Activated naive CD4-positive, alpha-beta T cell treated with anti-CD3 and anti-CD28 coated beads, Interleukin-2, amount 50 U/mL, for 72 hours (primary cell): ENCODE data around the gene ZBTB24. TPM values are rescaled to one million over a fixed set of nuclear protein-coding genes. Genes with fewer than 3 reads are reported as not detected.
A peak's percentile ranks its signal among the peaks of the same experiment; 100 is the strongest.

Source experiments
- ATAC-seq, 2 donors: fragments of 150-1000 bp; cut with Tn5 transposase; 2 replicates each; pipeline ENCODE4 v1.10.0; 2021; ENCODE audit warnings: mild to moderate bottlenecking in 2 of 2, moderate library complexity in 2 of 2
- DNase-seq, 2 donors: peaks; one replicate each; pipeline ENCODE4 v3.0.0; 2021 to 2022; ENCODE audit warnings: low spot score in 2 of 2
- H3K27ac Mint-ChIP-seq, 2 donors: one replicate each; pipeline ENCODE4 v1.8.0; 2022; ENCODE audit warnings: mild to moderate bottlenecking in 2 of 2, mixed read lengths in 2 of 2
- H3K36me3 Mint-ChIP-seq, 2 donors: one replicate each; pipeline ENCODE4 v1.8.0; 2022; ENCODE audit warnings: mixed read lengths in 2 of 2
- H3K9me3 Mint-ChIP-seq, 2 donors: one replicate each; pipeline ENCODE4 v1.8.0; 2022; ENCODE audit warnings: mixed read lengths in 2 of 2
- total RNA-seq, 2 donors: library from RNA; stranded (reverse); gene quantifications; one replicate each; pipeline ENCODE4 v1.2.3, GENCODE V29; 2022

Gene ZBTB24
- total RNA-seq, 2 donors from 2014 or later = 10.8 to 11.5 TPM

DNA sequence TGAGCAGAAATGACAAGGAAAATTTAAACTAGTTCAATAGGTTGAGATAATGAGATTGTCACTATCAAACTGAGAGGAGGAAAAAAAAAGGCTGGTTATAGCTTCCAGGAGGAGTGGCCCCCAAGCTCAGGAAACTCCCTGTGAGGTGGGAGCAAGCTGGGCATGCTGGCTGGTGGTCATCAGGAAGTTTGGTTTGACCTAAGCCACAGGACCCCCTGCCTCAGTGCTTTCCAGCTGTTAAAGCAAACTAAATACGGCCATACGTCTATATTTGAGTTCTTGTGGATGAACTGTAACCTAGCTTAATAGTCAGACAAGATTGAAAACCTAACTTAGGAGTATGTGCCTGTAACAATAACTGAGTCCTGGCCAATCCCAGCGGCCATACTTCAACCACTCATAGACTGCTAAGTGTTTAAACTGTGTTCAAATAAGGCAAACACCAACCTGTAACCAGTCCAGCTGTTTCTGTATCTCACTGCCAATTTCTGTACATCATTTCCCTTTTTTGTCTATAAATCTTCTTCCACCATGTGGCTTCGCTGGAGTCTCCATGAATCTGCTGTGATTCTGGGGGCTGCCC, 24.6 kb upstream of the ZBTB24 start:
- no peak for DNase-seq
- no peaks in the 10 kb centered on the region for H3K36me3 Mint-ChIP-seq

DNA sequence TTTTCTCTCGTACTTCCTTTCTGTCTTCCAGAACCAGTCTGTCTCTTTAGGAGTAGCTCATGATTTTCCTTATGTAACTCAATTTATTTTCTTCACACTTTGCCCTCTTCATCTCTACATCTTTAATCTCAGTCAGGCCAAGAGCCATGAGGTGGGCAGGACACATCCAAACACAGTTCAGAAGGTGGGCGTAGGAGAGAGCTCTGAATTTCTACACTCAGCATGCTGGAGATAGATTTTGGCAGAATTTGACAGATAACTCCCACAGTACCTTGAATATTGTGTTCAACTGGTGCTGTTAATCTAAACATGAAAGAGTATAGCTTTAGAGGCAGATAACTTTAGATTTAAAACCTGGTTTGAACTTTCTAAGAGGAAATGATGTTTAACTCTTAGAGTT, 23.8 kb upstream of the ZBTB24 start:
- DNase-seq = no peak
- Mint-ChIP-seq H3K36me3 (no peaks in the 10 kb centered on the region), H3K27ac (no peak overlapping the region), H3K9me3 (no peaks in the 10 kb centered on the region)
- ATAC-seq = no peak

More for the DNA sequence above, 24.6 kb upstream of the ZBTB24 start:
- no peak overlapping the region for H3K27ac Mint-ChIP-seq
- ATAC-seq = no peak
- no peaks in the 10 kb centered on the region for H3K9me3 Mint-ChIP-seq

DNA sequence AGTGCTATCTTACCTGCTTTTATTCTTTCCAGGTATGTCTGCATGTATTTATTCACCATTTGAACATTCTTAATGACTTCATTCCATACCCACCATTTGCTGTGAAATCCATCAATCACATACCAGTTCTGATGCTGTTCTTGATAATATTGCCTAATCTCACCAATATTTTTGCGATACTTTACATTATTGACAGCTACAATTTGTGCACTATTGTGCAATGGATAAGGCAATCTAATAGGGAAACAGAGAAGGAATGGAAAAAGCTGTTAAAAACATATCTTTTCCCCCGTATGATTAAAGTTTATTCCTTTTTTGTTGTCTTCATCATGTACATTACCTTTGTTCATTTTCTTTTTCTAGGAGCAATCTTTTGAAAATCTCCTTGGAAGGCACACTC, 23.3 kb upstream of the ZBTB24 start:
- DNase-seq = no peak
- no peaks in the 10 kb centered on the region for H3K9me3 Mint-ChIP-seq
- H3K27ac Mint-ChIP-seq = no peak overlapping the region
- ATAC-seq = no peak
- H3K36me3 Mint-ChIP-seq = no peaks in the 10 kb centered on the region

DNA sequence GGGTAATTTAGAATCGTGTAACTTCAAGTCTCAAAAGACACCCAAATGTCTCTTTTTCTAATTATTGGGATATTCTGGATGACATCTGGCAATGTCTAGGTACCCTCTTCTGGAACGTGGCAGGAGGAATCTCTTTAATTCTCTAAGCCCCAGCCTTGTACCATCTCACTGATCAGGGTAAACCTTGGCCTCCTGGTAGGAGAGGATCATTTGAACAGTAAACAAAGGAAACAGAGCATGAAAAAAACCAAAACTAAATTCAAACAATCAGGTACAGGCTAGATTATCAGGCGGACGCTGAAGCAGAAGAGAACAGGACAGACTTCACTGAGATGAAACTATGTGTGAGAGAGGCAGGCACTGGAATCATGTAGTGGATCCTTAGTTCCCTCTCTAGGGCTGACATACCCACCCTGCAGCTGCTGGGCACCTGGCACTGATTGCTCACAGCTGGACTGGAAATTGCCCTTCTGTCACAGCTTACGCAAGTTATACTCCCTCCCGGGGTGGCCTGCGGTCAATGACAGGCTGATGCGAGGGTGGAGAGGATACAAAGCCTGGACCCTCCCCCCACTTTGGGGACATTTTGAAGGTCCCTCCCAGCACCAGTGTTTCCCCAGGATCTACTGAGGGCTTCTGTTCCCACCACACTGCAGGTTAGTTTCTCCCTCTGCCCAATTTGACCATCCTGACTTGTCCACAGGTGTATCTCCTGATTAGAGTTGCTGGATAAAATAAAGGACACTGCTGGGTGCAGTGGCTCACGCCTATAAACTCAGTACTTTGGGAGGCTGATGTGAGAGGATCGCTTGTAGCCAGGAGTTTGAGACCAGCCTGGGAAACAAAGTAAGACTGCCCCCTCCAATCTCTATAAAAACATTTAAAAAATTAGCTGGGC, 20.6 kb upstream of the ZBTB24 start:
- Mint-ChIP-seq H3K9me3 (no peaks in the 10 kb centered on the region), H3K36me3 (no peaks in the 10 kb centered on the region), H3K27ac (no peak overlapping the region)
- DNase-seq (no peak), ATAC-seq (no peak)

DNA sequence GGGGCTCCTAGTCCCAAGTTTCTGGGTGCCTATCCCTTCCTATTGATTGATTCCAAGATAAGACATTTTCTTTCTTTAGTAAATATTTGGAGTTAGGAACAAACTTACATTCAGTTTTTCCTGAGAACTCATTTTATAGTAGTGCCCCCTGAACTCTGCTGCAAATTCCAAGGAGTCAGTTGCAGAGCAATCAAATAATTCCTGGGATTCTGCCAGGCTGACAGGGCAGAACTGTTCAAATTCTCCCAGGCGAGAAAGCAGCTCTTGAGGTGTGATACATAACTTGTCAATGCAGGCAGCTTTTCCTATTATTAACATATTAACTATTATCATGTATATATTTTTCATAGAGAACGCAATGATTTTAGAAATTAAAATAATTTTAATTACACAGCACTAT, 15.9 kb upstream of the ZBTB24 start:
- Mint-ChIP-seq H3K27ac (no peak overlapping the region), H3K36me3 (no peaks in the 10 kb centered on the region), H3K9me3 (no peaks in the 10 kb centered on the region)
- ATAC-seq = no peak
- no peak for DNase-seq

DNA sequence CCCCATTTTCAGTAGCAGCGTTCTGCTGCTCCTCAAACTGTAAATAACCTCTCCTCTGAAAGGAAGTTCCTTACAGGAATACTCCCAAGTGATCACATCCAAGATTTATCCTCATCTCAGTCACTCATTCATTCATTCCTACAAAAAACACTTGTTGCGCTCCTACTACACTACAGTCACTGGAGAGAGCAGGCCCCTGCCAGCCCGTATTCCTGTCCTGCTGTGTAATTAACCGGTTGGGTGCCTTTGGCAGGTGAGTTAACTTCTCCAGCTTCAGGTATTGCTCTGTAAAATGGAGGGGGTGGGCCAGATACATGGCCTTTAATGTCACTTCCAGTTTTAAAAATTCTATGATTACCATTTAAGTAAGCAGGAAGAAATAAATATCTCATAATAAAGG, 15.0 kb upstream of the ZBTB24 start:
- no peaks in the 10 kb centered on the region for H3K36me3 Mint-ChIP-seq
- DNase-seq (no peak), ATAC-seq (no peak)
- no peaks in the 10 kb centered on the region for H3K9me3 Mint-ChIP-seq
- no peak overlapping the region for H3K27ac Mint-ChIP-seq

DNA sequence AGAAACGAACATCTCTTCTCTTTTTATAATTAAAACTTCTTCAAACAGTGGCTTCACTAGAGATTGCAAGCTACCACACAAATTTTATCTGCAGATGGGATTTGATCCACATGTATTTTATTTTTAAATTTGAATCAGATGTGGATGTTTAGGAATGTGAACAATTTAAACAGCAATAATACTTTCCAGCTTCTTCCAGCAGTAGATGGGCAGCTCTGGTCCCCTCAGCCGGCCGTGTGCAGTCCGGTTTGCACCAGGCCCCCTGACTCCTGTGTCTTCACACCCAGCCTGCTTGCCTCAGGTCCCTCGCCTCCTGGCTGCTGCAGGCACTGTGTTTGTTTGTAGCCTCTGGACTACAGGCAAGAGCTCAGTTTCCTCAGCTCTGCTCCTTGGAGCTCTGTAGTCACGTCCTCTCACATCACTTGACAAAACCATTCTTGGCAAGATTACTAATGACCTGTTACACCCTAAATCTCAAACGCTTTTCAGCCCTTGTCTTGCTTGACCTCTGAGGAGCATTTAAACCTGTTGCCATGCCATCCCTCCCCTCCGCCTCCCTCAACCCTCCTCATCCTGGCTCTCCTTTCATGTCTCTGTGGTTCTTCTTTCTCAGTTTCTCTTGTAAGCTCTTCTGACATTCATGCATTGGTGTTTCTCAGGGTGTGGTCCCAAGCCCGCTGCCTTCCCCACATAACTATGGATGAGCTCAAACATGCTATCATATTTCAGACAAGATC, 13.2 kb upstream of the ZBTB24 start:
- ATAC-seq = peak in 1 of 2 donors; percentile 65
- no peaks in the 10 kb centered on the region for H3K36me3 Mint-ChIP-seq
- no peak overlapping the region for H3K27ac Mint-ChIP-seq
- no peaks in the 10 kb centered on the region for H3K9me3 Mint-ChIP-seq
- DNase-seq = no peak

DNA sequence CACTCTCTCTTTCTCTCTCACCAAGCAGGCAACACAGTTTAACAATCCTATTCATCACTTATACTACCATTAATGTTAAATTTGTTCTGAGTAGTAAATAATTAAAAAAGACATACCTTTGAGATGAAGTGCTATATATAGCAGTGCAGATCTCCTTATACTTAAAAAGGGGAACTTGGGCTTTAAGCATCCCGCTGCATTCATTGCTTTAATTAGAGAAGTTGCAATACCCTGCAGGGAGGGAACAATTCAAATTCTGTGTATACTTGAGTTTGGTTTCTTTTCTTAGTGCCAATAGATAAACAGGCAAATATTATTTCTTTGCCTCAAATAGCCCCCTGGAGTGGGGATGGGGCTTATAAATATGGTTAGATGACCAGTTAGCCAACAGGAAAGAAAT, 10.8 kb upstream of the ZBTB24 start:
- Mint-ChIP-seq H3K36me3 (no peaks in the 10 kb centered on the region), H3K9me3 (no peaks in the 10 kb centered on the region), H3K27ac (no peak overlapping the region)
- no peak for ATAC-seq
- no peak for DNase-seq

DNA sequence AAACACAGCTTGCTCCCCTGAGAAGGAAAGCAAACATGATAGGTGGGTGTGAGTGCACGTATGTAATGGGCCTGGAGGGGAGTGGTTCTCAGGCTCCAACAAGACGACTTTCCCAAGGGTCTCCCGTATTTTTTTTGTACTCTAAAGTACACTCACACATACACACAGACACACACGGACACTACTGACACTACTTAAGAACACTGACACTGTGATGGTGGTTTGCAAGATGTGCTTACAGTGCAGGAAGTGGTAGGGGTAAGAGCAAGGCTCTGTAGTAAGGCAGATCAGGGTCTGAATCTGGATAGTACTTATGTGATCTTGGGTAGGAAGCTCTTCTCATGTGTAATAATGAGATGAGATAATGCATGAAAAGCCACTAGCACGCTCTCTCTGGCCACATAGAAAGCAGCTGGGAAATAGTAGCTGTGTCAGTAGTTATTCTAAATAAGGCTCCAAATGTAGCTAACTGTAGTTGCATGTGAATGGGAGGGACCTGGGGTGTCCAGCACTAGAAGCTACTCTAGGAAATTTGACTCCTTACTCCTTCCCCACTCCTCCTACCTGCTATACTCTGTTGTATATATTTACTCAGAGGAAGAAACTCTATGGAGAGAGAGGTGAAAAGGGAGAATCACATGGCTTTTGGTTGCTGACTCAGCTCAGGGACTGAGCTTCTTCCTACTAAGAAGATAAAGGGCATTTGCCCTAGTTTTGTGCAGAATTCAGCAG, 8.4 kb upstream of the ZBTB24 start:
- Mint-ChIP-seq H3K36me3 (no peaks in the 10 kb centered on the region), H3K9me3 (no peaks in the 10 kb centered on the region), H3K27ac (peak overlapping the region in 1 of 2 donors; percentile 27)
- no peak for DNase-seq
- peak; percentile 95 for ATAC-seq

DNA sequence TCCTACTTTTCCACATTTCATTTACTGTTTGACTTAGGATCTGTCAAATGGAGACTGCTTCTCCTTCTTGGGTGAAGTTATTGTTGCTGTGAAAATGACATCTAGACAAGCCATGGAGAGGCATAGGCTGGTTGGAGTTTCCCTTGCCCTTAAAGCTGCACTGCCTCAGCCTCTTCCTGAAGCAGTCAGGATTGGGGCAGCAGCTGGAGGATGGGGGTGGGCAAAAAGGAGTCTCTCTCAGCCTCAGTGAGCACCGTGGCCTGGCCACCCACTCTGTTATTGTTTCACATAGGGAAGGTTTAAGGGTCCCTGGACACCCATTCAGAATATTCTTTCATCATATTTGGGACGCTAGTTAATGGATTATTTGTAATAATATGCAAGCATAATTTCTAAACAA, 7.7 kb upstream of the ZBTB24 start:
- H3K27ac Mint-ChIP-seq = peak overlapping the region in 1 of 2 donors; percentile 27
- DNase-seq = no peak
- no peak for ATAC-seq
- no peaks in the 10 kb centered on the region for H3K9me3 Mint-ChIP-seq
- H3K36me3 Mint-ChIP-seq = no peaks in the 10 kb centered on the region

DNA sequence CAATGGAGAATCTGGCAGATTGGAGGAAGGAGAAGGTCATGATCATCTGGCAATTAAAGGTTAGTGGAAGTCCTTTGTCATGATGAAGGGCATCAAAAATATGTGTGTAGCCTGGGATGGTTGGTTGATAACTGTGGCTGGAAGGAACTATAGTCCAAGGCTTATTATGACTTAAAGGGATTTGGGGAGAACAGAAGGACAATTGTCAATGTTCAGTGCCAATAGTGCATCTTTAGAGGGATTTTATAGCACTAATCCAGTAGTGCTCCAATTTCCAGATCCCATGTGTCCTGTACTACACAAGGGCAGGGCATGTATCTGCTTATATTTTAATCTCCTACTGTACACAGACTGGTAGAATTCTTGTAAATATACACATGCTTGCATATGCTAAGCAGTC, 5.0 kb upstream of the ZBTB24 start:
- H3K9me3 Mint-ChIP-seq = no peaks in the 10 kb centered on the region
- no peak overlapping the region for H3K27ac Mint-ChIP-seq
- ATAC-seq = no peak

DNA sequence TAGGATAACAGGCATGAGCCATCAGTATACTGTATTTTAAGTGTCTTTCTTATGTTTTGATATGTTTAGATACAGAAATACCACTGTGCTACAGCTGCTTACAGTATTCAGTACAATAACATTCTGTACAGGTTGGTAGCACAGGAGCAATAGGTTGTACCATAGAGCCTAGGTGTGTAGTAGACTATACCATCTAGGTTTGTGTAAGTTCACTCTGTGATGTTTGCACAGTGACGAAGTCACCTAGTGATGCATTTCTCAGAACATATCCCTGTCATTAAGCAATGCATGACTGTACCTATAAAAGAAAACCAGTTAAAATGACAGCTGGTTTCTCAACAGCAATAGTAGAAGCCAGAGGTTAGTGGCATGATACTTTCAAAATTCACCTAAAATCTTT, 3.0 kb upstream of the ZBTB24 start:
- ATAC-seq = no peak
- Mint-ChIP-seq H3K9me3 (no peaks in the 10 kb centered on the region), H3K27ac (no peak overlapping the region), H3K36me3 (peaks cover 15 to 16% of the 10 kb centered on the region in 2 donors)
- DNase-seq = no peak

More for the DNA sequence above, 5.0 kb upstream of the ZBTB24 start:
- DNase-seq = no peak
- no peaks in the 10 kb centered on the region for H3K36me3 Mint-ChIP-seq

DNA sequence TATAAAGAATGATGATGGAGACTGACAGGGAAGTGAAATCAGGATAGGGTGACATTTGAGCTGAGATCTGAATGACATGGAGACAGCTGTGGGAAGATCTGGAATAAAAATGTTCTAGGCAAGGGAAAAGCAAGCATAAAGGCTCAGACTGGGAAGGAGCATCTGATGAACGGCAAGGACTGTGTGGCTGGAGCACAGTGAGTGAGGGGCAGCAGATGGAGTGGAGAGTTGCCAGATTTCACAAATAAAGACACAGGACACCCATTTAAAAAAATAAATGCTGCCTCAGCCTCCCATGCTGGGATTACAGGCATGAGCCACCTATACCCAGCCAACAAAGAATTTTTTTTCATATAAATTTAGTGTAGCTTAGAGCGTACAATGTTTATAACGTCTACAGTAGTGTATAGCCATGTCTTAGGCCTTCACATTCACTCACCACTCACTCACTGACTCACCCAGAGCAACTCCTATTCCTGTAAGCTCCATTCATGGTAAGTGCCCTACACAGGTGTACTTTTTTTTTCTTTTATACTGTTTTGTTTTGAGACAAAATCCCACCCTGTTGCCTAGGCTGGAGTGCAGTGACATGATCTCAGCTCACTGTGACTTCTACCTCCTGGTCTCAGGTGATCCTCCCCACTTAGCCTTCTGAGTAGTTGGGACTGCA, 2.4 kb upstream of the ZBTB24 start:
- ATAC-seq (no peak), DNase-seq (no peak)
- H3K27ac Mint-ChIP-seq = no peak overlapping the region
- H3K36me3 Mint-ChIP-seq = peaks cover 20% of the 10 kb centered on the region in 2 donors
- no peaks in the 10 kb centered on the region for H3K9me3 Mint-ChIP-seq

DNA sequence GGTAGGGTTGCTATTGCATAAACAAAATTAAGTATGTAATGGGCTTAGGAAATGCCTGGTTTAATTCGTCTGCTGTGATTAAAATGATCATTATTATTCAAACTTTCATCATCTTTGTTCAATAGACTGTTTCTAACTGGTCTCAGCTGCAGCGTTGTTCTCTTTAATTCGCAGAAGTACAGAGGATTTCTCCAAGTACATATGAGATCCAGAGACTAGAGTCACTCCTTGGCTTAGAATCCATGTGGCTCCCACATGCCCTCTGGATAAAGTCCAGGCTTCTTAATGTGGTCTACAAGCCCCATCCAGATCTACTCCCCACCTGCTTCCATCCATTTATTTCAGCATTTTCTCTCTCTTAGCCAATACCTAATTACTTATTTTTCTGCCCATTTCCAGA, 1.1 kb upstream of the ZBTB24 start:
- peak overlapping the region in 1 of 2 donors; percentile 72 for H3K27ac Mint-ChIP-seq

DNA sequence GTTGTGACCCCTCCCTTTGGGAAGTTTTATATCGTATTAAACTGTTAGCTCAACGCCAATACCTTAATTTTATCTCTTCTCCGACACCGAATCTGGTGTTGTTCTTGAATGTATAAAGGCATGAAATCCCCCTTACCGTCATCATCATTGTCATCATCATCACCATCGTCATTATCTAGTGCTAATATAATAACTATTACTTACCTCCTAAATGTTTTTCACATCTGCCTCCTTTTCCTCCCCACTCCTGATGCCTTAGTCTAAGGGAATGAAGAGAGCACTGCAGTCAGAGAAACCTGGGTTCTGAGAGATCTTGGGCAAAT, 677 bp upstream of the ZBTB24 start:
- no peak for ATAC-seq

More for the DNA sequence above, 1.1 kb upstream of the ZBTB24 start:
- Mint-ChIP-seq H3K36me3 (peaks cover 27 to 29% of the 10 kb centered on the region in 2 donors), H3K9me3 (no peaks in the 10 kb centered on the region)
- DNase-seq (no peak), ATAC-seq (no peak)

DNA sequence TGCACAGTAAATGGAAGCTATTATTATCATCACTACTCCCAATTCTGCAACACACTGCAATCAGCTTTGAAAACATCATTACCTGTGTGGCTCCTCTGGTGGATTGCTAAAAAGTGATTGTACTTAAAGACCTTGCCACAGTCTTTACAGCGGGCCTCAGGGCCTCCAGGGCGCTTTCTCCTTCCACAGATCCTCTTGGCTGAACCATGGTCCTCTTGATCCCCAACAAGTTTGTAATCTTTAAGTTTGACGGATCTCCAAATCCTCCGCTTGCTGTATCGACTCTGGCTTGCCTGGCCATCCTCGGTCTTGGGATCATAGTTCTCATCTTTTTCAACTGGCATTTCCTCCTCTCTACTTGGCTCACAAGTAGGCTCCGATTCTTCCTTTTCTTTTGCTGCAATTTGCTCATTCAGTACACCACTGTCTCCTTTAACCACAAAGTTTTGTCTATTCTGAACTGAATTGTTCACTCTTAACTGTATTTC, 2.0 kb downstream of the ZBTB24 start:
- no peaks in the 10 kb centered on the region for H3K9me3 Mint-ChIP-seq
- ATAC-seq (no peak), DNase-seq (no peak)
- H3K27ac Mint-ChIP-seq = peak overlapping the region in 1 of 2 donors; percentile 83
- peaks cover 49% of the 10 kb centered on the region in 2 donors for H3K36me3 Mint-ChIP-seq

More for the DNA sequence above, 677 bp upstream of the ZBTB24 start:
- no peak for DNase-seq
- H3K36me3 Mint-ChIP-seq = peaks cover 31 to 33% of the 10 kb centered on the region in 2 donors
- H3K9me3 Mint-ChIP-seq = no peaks in the 10 kb centered on the region
- H3K27ac Mint-ChIP-seq = peak overlapping the region in 1 of 2 donors; percentile 72
